ENCODE measurements around the gene RNF217. TPM values are rescaled to one million over a fixed set of nuclear protein-coding genes. Genes with fewer than 3 reads are reported as not detected.

RNF217 gene
- total RNA-seq, 1 experiment from 2014 or later: 12.2 TPM

- TF ChIP-seq FOXJ3 (CRISPR knock-in tag; IDR thresholded peaks at IDR 0.05; ENCODE audit: borderline replicate concordance): no peak
Measured at GRCh38 chr6:125004797-125005595, 42.8 kb downstream of the RNF217 start (continued).

GRCh38 chr6:125008261-125008703 lies 46.0 kb downstream of the RNF217 start:
- Mint-ChIP-seq H3K4me1 (peaks cover 7% of the 10 kb centered on the region), H3K9me3 (peaks cover 7% of the 10 kb centered on the region; the same call in 1 of the 2 replicates), H3K27me3 (ENCODE audit: low read depth) (no peaks in the 10 kb centered on the region), H3K4me3 (no peak overlapping the region), H3K27ac (no peak overlapping the region), H3K36me3 (no peaks in the 10 kb centered on the region)
- CTCF ChIA-PET: no interaction called here
- DNase-seq (ENCODE audit: low spot score): no peak
- no peak for ATAC-seq
- POLR2A ChIA-PET: no interaction called here
- no peak for TF ChIP-seq IRF2 (CRISPR knock-in tag; IDR thresholded peaks at IDR 0.05; ENCODE audit: borderline replicate concordance, low read depth)
- no peak for TF ChIP-seq MLX (CRISPR knock-in tag; IDR thresholded peaks at IDR 0.05)
- no peak for TF ChIP-seq HMGXB4 (CRISPR knock-in tag; IDR thresholded peaks at IDR 0.05)
- TF ChIP-seq CREM (CRISPR knock-in tag; IDR thresholded peaks at IDR 0.05): no peak
- TF ChIP-seq MXD4 (CRISPR knock-in tag; IDR thresholded peaks at IDR 0.05; ENCODE audit: borderline replicate concordance): no peak
- no peak for TF ChIP-seq ZNF671 (CRISPR knock-in tag; IDR thresholded peaks at IDR 0.05)
- no peak for TF ChIP-seq FOXP1 (CRISPR knock-in tag; IDR thresholded peaks at IDR 0.05; ENCODE audit: borderline replicate concordance)
- no peak for TF ChIP-seq E2F1 (CRISPR knock-in tag; IDR thresholded peaks at IDR 0.05)
- no peak for TF ChIP-seq ZBTB21 (CRISPR knock-in tag; IDR thresholded peaks at IDR 0.05; ENCODE audit: borderline replicate concordance)
- TF ChIP-seq SMAD4 (CRISPR knock-in tag; IDR thresholded peaks at IDR 0.05): no peak
- no peak for TF ChIP-seq RORB (CRISPR knock-in tag; IDR thresholded peaks at IDR 0.05)
- TF ChIP-seq NR2C2 (CRISPR knock-in tag; IDR thresholded peaks at IDR 0.05): no peak
- no peak for TF ChIP-seq PRDM15 (CRISPR knock-in tag; IDR thresholded peaks at IDR 0.05)
- TF ChIP-seq SMAD3 (CRISPR knock-in tag; IDR thresholded peaks at IDR 0.05; ENCODE audit: borderline replicate concordance): no peak
- TF ChIP-seq ESRRA (CRISPR knock-in tag; IDR thresholded peaks at IDR 0.05; ENCODE audit: borderline replicate concordance): no peak
- no peak for TF ChIP-seq AFF4 (CRISPR knock-in tag; IDR thresholded peaks at IDR 0.05; ENCODE audit: borderline replicate concordance)
- TF ChIP-seq ATF3 (CRISPR knock-in tag; conservative IDR thresholded peaks at IDR 0.05): no peak
- TF ChIP-seq NFYB (CRISPR knock-in tag; conservative IDR thresholded peaks at IDR 0.05; ENCODE audit: low read depth): no peak
- TF ChIP-seq ZBTB43 (CRISPR knock-in tag; IDR thresholded peaks at IDR 0.05): no peak
- no peak for TF ChIP-seq ZNF138 (CRISPR knock-in tag; conservative IDR thresholded peaks at IDR 0.05)

Data from WTC11 (cell line).